Measurements from ENCODE around the gene EOLA2.
A peak's percentile ranks its signal among the peaks of the same experiment; 100 is the strongest.
"Not testable (repeated sequence)": the region's sequence is repeated elsewhere in the genome, so short reads cannot be mapped to it uniquely, and the experiment has no call there.

EOLA2 gene

DNA sequence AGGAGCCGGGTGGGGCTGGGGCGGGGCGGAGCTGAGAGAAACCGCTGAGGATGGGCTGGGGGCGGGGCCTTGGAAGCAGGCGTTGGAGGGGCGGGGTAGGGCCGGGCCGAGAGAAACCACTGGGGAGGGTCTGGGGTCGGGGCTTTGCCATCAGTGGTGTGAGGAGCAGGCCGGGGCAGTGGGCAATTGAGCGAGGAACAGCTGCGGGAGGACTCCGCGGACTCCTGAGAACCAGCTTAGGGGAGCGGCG lies 1.3 kb upstream of the EOLA2 start:
- no peak for DNase-seq (ENCODE audit: extremely low read depth, low read depth)
- TF ChIP-seq, protein P1, sequence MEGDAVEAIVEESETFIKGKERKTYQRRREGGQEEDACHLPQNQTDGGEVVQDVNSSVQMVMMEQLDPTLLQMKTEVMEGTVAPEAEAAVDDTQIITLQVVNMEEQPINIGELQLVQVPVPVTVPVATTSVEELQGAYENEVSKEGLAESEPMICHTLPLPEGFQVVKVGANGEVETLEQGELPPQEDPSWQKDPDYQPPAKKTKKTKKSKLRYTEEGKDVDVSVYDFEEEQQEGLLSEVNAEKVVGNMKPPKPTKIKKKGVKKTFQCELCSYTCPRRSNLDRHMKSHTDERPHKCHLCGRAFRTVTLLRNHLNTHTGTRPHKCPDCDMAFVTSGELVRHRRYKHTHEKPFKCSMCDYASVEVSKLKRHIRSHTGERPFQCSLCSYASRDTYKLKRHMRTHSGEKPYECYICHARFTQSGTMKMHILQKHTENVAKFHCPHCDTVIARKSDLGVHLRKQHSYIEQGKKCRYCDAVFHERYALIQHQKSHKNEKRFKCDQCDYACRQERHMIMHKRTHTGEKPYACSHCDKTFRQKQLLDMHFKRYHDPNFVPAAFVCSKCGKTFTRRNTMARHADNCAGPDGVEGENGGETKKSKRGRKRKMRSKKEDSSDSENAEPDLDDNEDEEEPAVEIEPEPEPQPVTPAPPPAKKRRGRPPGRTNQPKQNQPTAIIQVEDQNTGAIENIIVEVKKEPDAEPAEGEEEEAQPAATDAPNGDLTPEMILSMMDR (IDR thresholded peaks at IDR 0.05; ENCODE audit: low read depth, low read length): no peak

DNA sequence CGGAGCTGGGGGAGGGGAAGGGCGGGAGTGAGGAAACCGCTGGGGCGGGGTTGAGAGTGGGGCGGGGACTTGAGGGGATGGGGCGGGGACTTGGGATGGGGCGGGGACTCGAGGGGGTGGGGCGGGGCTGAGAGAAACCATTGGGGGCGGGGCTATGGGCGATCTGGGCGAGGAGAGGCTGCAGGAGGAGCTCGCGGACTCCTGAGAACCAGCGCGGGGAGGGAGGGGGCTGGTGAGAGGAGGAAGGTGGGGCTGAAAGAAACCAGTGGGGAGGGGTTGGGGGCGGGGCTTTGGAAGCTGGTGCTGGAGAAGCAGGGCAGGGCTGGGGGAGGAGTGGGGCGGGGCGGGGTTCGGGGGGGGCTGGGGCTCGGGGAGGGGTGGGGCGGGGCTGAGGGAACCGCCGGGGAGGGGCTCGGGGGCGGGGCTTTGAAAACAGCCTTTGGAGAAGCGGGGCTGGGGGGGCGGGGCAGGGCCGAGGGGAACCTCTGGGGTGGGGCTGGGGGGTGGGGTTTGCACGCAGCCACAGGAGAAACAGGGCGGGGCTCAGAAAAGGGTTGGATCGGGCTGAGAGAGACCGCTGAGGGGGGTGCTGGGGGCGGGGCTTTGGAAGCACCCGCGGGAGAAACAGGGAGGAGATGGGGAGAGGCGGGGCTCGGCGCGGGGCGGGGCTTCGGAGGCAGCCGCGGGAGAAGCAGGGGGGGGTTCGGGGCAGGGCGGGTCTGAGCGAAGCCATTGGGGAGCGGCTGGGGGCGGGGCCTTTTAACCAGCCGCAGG lies 777 bp upstream of the EOLA2 start:
- TF ChIP-seq, protein P1 (IDR thresholded peaks at IDR 0.05; ENCODE audit: low read depth, low read length): no peak
- peak; percentile 87 for DNase-seq (ENCODE audit: extremely low read depth, low read depth)

DNA sequence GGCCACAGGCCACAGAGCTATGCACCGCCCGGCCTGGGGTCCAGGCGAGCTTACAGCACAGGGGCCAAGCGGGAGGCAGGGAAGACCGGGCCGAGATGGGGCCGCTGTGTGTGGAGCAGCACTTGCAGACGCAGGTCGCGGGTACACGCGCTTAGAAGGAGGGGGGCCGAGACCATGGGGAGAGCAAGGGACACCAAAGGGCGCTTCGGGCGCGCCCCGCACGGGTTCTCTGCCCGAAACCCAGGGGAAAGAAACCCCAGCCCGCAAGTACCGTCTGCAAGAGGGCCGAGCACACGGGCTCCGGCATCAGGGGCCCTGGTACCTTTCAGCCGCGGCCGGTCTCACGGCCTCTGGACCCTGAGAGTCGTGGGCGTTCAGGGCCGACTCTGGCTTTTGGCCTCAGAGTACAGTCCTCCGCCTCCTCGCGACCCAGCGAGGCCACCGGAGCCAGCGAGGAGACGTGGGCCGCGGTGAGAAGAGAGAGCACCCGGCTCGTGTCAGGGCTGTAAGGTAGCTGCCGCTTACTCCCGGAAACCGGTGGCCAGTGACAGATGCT lies 342 bp downstream of the EOLA2 start:
- TF ChIP-seq, protein P1 (IDR thresholded peaks at IDR 0.05; ENCODE audit: low read depth, low read length): no peak
- no peak for DNase-seq (ENCODE audit: extremely low read depth, low read depth)

DNA sequence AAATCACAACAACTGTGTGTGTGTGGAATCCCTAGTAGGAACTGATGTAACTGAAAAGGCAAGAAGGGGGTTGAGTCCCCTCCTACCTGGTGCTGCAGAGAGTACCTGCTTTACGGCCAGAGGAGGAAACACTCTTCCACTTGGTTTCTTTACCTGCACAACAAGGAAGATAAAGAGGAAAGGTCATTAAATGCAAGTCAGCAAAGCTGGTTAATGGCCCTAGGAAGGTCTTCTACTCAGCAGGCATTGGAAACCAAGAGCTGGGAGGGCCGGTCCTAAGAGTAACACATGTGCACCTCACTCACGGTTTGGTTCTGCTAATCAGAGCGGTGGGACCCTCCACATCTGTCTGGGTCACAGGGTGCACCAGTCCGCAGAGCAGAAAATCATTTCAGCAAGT lies 963 bp downstream of the EOLA2 start:
- not testable (repeated sequence) for DNase-seq (ENCODE audit: extremely low read depth, low read depth)

DNA sequence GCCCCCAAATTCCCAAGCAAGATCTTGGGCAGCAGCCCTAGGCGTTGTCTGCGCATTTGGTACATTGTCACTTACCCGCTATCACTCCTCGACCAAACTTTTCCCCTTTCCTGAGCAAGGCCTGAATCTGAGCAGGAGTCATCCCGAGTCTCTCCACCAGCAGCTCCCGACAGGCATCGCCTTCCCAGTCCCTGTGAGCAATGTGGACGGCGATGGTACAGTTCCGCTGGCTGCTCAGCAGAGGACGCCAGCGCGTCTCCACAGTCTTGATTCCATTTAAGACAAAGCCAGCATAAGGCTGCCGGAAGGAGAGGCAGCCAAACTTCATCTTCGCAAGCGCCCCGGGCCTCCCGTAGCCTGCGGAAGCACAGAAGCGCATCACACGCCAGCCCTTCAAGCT lies 4.7 kb downstream of the EOLA2 start:
- DNase-seq (ENCODE audit: extremely low read depth, low read depth): not testable (repeated sequence)

DNA sequence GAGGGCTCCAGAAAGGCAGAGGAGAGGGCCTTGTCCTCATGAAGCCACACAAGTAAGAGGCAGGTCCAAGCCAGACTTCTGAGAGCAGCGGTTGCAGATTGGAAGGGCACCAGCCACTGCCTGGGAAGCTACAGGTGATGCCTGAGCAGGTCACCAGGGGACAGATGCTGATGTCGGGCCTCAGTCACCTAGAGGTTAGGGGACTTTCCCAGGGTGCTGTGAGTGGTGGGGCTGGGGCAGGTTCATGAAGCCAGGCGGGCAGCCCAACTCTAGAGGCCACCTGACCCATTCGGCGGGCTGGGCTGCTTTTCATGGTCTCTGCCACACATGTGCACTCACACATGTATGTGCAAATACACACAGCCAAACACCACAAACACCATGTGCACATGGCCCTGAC lies 5.3 kb downstream of the EOLA2 start:
- not testable (repeated sequence) for DNase-seq (ENCODE audit: extremely low read depth, low read depth)

DNA sequence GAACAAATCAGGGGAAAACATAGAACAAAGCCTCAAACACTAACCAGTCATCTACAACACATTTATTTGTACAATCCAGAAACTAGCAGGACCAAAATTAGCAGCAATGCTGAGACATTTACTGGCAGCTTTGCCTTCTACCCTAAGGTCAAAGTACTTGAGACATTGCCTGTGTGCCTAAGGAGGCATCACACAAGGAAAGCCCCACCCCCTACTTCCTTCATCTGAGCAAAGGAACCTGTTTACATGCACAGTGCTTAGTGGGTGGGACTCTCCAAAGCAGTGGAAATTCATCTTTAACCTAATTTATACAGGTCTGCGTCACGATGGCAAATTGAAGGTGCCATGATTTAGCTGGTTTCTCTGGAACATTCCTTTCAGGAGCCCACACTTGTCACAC lies 6.1 kb downstream of the EOLA2 start:
- DNase-seq (ENCODE audit: extremely low read depth, low read depth): not testable (repeated sequence)

DNA sequence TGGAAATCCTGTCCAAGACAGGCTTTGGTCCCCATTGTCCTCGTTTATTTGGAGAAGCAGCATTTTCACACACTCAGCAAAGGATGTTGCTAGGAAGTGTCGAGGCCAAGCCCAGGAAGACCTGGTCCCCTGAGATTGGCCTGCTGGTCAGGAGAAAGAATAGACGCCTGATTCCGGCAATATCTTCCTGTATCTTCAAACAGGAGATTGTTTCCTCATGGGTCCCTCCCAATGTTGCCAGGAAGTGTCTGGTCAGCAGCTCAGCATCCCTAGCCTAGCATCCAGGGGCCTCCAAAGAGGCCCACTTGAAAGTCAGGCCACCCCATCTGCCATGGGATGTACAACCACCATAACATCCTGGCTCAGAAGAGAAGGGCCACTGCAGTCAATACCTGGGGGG lies 6.9 kb downstream of the EOLA2 start:
- DNase-seq (ENCODE audit: extremely low read depth, low read depth): not testable (repeated sequence)

DNA sequence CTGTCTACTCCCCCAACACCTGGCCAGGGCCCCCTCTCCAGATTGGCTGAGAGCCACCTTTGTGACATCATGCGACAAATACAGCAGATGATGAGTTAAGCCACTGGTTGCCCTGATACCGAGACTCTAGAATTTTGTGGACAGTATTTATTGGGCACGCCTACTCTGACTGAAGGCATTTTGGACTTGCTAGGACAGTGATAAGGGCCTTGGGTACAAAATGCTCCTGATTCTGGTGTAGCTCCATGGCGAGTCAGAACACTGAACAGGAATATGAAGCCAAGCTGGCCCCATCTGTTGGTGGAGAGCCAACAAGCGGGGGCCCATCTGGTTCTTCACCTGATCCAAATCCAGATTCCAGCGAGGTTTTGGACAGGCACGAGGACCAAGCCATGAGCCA lies 8.9 kb downstream of the EOLA2 start, which contains the start of gene HSFX4:
Gene HSFX4, plus strand, starts transcription at position 174 of the 400 bp plus-strand sequence. Its CDS starts 72 bp downstream, at position 246.
- not testable (repeated sequence) for DNase-seq (ENCODE audit: extremely low read depth, low read depth)

DNA sequence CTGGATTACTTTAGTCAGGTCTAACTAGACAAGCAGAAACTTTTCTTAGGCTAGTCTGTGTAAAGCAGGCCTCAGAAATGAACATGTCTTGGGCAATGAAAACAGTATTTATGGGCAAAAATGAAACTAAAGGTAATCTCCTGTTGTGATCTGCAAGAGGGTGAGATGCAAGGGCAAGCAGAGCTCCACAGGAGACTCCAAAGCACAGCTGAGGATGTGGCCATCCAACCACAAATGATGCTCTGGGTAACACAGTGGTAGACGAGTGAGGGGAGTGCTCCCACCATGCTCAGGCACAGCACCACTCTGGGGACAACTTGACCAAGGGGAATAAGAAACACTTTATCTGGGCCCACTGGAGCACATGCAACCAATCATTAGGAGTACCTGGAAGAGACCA lies 9.7 kb downstream of the EOLA2 start:
- not testable (repeated sequence) for DNase-seq (ENCODE audit: extremely low read depth, low read depth)

DNA sequence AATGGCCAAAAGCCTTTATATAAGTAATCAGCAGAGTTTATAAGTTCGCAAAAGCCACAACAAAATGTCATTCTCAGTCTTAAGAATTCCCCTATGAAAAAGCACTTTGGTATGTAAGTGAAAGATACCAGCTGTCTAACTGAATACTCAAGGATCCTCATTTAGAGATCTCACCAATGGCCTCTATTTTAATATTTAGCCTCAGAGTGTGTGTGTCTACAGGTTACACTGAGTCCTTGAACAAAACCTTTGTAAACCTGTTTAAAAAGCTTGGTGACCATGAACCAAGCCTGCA lies 10.4 kb downstream of the EOLA2 start:
- not testable (repeated sequence) for DNase-seq (ENCODE audit: extremely low read depth, low read depth)

DNA sequence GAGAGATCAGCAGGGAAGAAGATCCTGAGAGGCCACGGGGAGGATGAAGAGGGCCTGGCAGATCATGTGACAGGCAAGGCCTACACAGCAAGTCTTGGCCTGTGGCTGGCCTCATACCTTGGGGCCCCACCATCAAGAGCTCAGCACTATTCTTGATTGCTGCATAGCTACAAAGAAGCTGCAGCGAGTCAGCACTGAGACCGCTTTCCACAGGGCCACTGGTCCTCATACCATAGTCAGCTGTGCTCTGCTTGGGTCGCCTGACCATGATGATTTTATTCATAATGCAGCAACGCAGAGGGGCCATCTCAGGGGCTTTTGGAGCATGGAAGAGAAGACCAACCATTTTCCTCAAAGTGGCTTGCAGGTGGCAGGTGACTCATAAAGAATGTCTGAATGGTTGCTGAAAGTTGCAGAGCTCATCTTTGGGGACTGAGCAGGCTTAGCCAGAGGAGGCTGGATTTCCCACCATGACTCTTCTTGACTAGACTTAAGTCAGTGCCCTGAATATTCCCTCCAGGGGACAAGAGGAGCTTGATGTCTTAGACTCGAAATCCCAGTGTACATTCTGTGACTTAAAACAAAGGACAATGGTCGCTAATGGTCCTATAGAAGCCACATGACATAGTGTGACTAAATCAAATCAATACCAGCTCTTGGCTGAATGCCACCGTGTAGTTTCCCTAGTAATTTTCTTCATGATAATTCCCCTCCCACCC lies 10.9 kb downstream of the EOLA2 start:
- DNase-seq (ENCODE audit: extremely low read depth, low read depth): not testable (repeated sequence)

DNA sequence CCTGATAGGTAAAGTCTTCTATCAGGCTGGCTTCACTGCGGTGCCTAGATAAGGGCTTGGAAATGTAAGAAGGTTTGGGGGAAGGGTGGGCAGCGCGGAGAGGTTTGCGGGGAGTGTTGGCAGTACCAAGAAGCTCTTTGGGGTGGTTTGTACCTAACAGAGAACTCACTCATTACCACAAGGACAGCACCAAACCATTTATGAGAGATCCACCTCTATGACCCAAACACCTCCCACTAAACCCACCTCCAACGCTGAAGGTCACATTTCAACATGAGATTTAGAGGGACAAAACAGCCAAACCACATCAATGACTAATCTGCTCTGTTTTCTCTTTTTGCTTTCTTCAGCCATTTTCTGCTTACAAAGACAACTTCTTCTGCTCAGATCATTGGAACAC lies 13.9 kb downstream of the EOLA2 start:
- not testable (repeated sequence) for DNase-seq (ENCODE audit: extremely low read depth, low read depth)

DNA sequence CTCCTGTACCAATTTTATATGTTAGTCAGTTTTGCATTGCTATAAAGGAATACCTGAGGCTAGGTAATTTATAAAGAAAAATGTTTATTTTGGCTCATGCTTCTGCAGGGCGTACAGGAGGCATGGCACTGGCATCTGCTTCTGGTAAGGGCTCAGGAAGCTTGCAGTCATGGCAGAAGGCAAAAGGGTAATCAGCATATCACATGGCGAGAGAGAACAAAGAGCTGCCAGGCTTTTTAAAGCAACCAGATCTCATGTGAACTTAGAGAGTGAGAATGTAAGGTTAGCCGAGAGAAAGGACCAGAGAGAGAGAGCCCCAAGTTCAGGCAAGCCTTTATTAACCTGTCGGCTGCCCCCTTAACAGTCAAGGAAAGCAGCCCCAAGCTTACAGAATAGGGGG lies 14.5 kb downstream of the EOLA2 start:
- DNase-seq (ENCODE audit: extremely low read depth, low read depth): not testable (repeated sequence)

Measured in AG09319 (cell line).